ENCODE results near the gene ZNF654.

DNA sequence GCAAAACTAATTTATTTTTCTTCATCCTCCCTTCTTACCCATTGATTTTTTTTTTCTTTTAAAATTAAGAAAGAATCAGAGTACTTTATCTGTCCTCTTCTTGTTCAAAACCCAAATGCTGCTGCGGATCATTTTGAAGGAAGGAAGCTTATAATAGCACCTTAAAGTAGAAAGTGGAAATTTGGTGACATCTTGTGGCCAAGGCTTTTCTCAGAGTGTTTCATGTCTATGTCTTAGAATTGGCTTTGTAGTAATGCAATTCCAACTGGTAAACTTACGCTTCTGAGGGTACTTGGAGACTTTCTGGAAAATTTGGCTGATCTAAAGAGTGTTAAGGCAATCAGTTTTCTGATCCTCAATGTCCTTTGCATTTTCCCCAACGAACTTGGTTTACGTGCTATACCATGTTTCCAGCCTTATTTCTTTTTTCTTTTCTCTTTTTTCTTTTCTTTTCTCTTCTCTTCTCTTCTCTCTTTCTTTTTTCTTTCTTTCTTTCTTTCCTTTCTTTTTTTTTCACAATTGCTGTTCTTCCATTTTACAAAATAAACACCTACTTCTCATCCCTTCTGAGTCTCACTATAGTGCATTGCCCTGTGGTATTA lies 121.4 kb downstream of the ZNF654 start:
- no peak for TF ChIP-seq POLR2A (IDR thresholded peaks at IDR 0.05)
- TF ChIP-seq, protein P1, sequence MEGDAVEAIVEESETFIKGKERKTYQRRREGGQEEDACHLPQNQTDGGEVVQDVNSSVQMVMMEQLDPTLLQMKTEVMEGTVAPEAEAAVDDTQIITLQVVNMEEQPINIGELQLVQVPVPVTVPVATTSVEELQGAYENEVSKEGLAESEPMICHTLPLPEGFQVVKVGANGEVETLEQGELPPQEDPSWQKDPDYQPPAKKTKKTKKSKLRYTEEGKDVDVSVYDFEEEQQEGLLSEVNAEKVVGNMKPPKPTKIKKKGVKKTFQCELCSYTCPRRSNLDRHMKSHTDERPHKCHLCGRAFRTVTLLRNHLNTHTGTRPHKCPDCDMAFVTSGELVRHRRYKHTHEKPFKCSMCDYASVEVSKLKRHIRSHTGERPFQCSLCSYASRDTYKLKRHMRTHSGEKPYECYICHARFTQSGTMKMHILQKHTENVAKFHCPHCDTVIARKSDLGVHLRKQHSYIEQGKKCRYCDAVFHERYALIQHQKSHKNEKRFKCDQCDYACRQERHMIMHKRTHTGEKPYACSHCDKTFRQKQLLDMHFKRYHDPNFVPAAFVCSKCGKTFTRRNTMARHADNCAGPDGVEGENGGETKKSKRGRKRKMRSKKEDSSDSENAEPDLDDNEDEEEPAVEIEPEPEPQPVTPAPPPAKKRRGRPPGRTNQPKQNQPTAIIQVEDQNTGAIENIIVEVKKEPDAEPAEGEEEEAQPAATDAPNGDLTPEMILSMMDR (IDR thresholded peaks at IDR 0.05 in 8 of 11, conservative IDR thresholded peaks at IDR 0.05 in 3 of 11) = peak in 3 of 11 experiments; percentile 12 to 31 (median 14)

Measured in spleen (tissue), 7 donors.